ENCODE results near the gene PROZ.
A peak's percentile ranks its signal among the peaks of the same experiment; 100 is the strongest.

PROZ gene

GRCh38 chr13:113182046-113182445, 23.6 kb downstream of the PROZ start:
- no peak for DNase-seq

GRCh38 chr13:113183450-113184129, 25.1 kb downstream of the PROZ start:
- DNase-seq, result no peak

- no peak for DNase-seq
Observed at GRCh38 chr13:113184568-113185440, 26.4 kb downstream of the PROZ start.

- no peak for DNase-seq
Observed at GRCh38 chr13:113186061-113186900, 27.8 kb downstream of the PROZ start.

DNA sequence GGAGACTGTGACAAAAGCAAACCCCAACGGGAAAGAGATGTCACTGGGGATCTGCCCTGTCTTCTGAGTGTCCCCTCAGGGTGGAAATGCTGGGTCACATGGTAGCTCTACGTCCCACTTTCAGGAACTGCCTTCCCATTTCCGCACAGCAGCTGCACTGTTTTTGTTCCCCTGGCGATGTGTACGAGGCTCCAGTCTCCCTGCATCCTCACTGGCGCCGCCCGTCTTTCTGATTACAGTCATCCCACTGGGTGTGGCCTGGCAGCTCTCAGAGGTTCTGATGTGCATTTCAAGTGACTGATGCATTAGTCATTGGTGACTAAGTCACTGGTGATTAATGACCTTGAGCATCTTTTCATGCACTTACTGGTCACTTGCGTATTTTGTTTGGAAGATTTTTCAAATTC, 28.8 kb downstream of the PROZ start:
- peak; percentile 67 for DNase-seq

- no peak for DNase-seq
Observed at GRCh38 chr13:113187883-113188665, 29.6 kb downstream of the PROZ start.

- DNase-seq, result no peak
Observed at GRCh38 chr13:113190181-113190580, 31.7 kb downstream of the PROZ start.

DNA sequence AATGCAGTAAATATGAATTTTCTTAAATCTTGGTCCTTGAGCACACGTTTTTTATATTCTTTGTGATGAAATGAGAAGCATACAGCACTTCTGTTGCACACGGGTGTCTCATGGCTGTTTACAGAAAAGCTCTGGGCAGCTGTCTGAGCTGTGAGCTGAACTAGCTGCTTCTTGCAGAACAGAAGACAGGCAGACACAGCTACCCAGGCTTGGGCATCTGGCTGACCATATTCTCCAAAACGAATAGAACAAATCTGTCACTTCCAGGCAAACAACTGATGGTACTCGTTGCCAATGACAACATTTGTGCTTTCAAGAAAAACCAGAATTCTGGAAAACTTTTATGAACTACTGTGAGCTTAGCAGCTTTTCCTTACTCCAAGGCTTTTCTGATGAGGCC, 33.8 kb downstream of the PROZ start:
- no peak for DNase-seq

GRCh38 chr13:113192902-113193301, 34.5 kb downstream of the PROZ start:
- DNase-seq, result no peak

- no peak for DNase-seq
Observed at GRCh38 chr13:113195360-113195759, 36.9 kb downstream of the PROZ start.

- no peak for DNase-seq
Observed at GRCh38 chr13:113196970-113197737, 38.7 kb downstream of the PROZ start.

DNA sequence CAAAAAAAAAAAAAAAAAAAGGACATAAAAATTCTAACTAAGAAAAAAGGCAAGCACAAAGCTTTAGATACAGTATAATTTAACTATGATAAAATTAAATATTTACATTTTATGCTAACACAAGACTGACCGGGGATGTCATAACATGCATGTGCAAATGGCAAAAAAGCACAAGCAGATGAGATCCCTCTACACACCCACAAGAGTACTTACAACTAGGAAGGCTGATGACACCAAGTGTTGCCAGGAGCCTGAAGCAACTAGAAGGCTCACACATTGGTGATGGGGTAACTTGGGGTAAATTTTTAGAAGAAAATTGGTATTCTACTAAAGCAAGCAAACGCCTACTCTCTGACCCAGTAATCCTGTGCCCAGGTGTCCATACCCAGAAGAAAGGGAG, 43.4 kb downstream of the PROZ start:
- no peak for DNase-seq

- DNase-seq, result no peak
Observed at GRCh38 chr13:113202912-113203311, 44.5 kb downstream of the PROZ start.

GRCh38 chr13:113203507-113204377, 45.3 kb downstream of the PROZ start:
- DNase-seq, result no peak

GRCh38 chr13:113204378-113204734, 45.9 kb downstream of the PROZ start:
- DNase-seq, result no peak

- DNase-seq, result no peak
Observed at GRCh38 chr13:113205428-113205931, 47.0 kb downstream of the PROZ start.

DNA sequence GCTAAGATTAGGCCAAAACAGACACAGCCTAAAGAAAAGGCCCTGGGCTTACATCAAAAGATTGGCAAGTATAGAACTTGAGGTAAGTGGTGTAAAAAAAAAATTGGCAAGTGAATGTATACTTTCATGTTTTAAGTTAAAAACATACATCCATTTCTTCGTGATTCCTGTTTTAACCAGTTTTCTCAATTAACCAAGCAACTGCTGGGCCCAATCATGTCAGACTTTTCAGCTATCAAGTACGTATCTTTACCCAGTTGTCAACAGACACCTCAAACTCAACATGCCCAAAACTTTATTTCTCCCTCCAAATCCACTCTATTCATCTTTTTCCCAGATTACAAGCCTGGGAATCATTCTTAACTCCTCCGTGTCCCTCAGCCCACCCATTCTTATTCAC, 49.0 kb downstream of the PROZ start:
- no peak for DNase-seq

- no peak for DNase-seq
Observed at GRCh38 chr13:113207890-113208420, 49.5 kb downstream of the PROZ start.

- DNase-seq, result peak; percentile 89
Observed at GRCh38 chr13:113208421-113209335, 50.2 kb downstream of the PROZ start, which contains the start of gene PCID2. TSS of gene PCID2 (minus strand) at chr13:113208669. CDS start at chr13:113208634, 35 bp downstream.

Measured in activated naive CD4-positive, alpha-beta T cell treated with anti-CD3 and anti-CD28 coated beads, Interleukin-2, amount 50 U/mL, for 16 hours (primary cell).